HepG2 (cell line): ENCODE results near the gene PRDX2. TPM values are rescaled to one million over a fixed set of nuclear protein-coding genes. Genes with fewer than 3 reads are reported as not detected.

ENCODE experiments used
- DMAP1 ChIP-seq: IDR thresholded peaks from 2 replicates; pipeline ENCODE4 v1.6.1; 2016
- HOXA9 ChIP-seq: sonication (generic); formaldehyde crosslinking; IDR thresholded peaks from 2 replicates; pipeline ENCODE4 v1.8.1; 2022; ENCODE audit warnings: missing genetic modification reagents, mild to moderate bottlenecking, moderate library complexity, borderline replicate concordance
- NR2C2 ChIP-seq: sonication (generic); formaldehyde crosslinking; IDR thresholded peaks from 2 replicates; pipeline ENCODE4 v1.4.0; 2020; ENCODE audit warnings: missing genetic modification reagents, mild to moderate bottlenecking, moderate library complexity, borderline replicate concordance
- PCBP2 ChIP-seq: fragments of 200-400 bp; formaldehyde crosslinking; optimal IDR thresholded peaks from 2 replicates; pipeline ENCODE3; 2018; ENCODE audit warnings: low read length, low read depth; ENCODE audit not compliant: poor library complexity, severe bottlenecking
- SATB2 ChIP-seq: sonication (generic); formaldehyde crosslinking; IDR thresholded peaks from 2 replicates; pipeline ENCODE4 v1.5.0; 2020; ENCODE audit warnings: missing genetic modification reagents
- SUZ12 ChIP-seq: fragments of 150-350 bp; IDR thresholded peaks from 2 replicates; pipeline ENCODE4 v1.6.1; 2014; ENCODE audit warnings: low read depth, low read length
- SYNCRIP ChIP-seq: fragments of 200-400 bp; formaldehyde crosslinking; IDR thresholded peaks from 2 replicates; pipeline ENCODE4 v1.6.1; 2018; ENCODE audit warnings: mild to moderate bottlenecking, low read depth, low read length; ENCODE audit not compliant: insufficient read depth
- ZNF12 ChIP-seq: sonication (generic); formaldehyde crosslinking; IDR thresholded peaks from 2 replicates; pipeline ENCODE4 v1.5.0; 2020; ENCODE audit warnings: missing genetic modification reagents
- polyA plus RNA-seq, 8 experiments: library from polyadenylated mRNA; depleted of rRNA in 3 of 8; stranded (reverse) in 7 of 8; unstranded in 1 of 8; fragments of >200 nt; fragmentation: Illumina TruSeq in 4 of 8; extraction: Trizol in 4 of 8; gene quantifications; 2 replicates each; pipeline versions ENCODE4 v1.2.1 to v1.2.3, GENCODE V29; 2011 to 2016; ENCODE audit warnings: low read depth in 4 of 8, missing spikeins in 1 of 8, mixed read lengths in 1 of 8; ENCODE audit not compliant: insufficient read depth in 1 of 8
- total RNA-seq, 5 experiments: library from RNA; depleted of rRNA; stranded (reverse); fragments of >200 nt; fragmentation: Illumina TruSeq; extraction: Trizol; gene quantifications; 2 replicates each; pipeline ENCODE4 v1.2.3, GENCODE V29; 2016; ENCODE audit warnings: low read depth in 1 of 5
- TF ChIP-seq, protein P1 (sequence below): sonication (generic); formaldehyde crosslinking; IDR thresholded peaks from 2 replicates; pipeline ENCODE4 v1.5.1; 2020; ENCODE audit warnings: mild to moderate bottlenecking, missing genetic modification reagents, moderate library complexity
- TF ChIP-seq, protein P2 (sequence below): IDR thresholded peaks from 2 replicates; pipeline ENCODE4 v1.6.1; 2016; ENCODE audit warnings: missing compliant biosample characterization, missing genetic modification reagents, borderline replicate concordance
- TF ChIP-seq, protein P3 (sequence below): sonication (generic); formaldehyde crosslinking; IDR thresholded peaks from 2 replicates; pipeline ENCODE4 v1.4.0; 2020; ENCODE audit warnings: missing genetic modification reagents
- TF ChIP-seq, protein P4 (sequence below): sonication (generic); formaldehyde crosslinking; IDR thresholded peaks from 2 replicates; pipeline ENCODE4 v1.5.0; 2020; ENCODE audit warnings: missing genetic modification reagents
- TF ChIP-seq, protein P5 (sequence below): sonication (generic); formaldehyde crosslinking; IDR thresholded peaks from 2 replicates; pipeline ENCODE4 v1.5.1; 2020; ENCODE audit warnings: mild to moderate bottlenecking, missing genetic modification reagents, borderline replicate concordance

The PRDX2 gene
- total and polyA plus RNA-seq, 2 of the 13 experiments (the other 11 are each of a cell fraction or from before 2014, with no cell fraction given) = 218 to 381 TPM

DNA sequence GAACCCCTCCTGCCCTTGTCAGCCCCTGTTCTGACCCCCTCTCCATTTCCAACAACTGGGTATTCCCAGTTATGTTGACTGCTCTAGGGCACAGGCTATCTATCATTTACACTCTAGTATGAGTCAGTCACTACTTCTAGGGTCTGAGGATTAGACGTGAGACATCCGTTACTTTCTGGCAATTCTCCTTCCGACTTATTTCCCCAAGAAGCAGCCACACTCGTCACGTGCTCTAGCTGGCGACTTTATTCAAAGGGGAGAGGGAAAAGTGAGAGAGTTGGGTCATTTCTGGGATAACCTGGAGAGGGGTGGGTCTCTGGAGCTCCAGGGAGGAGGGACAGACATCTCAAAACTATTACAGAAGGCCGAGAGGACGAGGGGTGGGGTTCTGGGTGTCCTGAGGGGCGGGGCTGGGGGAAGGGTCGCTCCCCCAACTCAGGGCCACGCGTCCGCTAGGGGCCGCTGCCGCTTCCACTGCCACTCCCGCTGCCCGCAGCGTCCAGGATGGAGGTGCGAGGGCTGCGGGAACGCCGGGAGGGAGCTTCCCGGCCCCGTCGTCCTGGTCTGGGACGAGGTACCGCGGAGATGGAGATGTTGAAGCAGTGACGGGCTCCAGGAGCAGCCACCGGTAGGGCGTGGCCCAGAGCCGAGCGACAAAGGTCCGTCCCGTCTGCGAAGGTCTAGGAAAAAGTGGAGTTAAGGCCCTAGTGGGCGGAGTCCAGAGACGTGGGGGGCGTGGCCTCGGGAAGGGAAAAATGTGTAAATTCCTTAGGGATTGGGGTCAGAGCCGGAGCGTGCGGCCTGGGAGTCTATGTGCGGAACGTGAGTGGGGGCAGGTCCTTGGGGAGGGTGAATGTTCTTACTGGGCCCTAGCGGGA, 23.9 kb upstream of the PRDX2 start (continued):
- TF ChIP-seq, protein P1, sequence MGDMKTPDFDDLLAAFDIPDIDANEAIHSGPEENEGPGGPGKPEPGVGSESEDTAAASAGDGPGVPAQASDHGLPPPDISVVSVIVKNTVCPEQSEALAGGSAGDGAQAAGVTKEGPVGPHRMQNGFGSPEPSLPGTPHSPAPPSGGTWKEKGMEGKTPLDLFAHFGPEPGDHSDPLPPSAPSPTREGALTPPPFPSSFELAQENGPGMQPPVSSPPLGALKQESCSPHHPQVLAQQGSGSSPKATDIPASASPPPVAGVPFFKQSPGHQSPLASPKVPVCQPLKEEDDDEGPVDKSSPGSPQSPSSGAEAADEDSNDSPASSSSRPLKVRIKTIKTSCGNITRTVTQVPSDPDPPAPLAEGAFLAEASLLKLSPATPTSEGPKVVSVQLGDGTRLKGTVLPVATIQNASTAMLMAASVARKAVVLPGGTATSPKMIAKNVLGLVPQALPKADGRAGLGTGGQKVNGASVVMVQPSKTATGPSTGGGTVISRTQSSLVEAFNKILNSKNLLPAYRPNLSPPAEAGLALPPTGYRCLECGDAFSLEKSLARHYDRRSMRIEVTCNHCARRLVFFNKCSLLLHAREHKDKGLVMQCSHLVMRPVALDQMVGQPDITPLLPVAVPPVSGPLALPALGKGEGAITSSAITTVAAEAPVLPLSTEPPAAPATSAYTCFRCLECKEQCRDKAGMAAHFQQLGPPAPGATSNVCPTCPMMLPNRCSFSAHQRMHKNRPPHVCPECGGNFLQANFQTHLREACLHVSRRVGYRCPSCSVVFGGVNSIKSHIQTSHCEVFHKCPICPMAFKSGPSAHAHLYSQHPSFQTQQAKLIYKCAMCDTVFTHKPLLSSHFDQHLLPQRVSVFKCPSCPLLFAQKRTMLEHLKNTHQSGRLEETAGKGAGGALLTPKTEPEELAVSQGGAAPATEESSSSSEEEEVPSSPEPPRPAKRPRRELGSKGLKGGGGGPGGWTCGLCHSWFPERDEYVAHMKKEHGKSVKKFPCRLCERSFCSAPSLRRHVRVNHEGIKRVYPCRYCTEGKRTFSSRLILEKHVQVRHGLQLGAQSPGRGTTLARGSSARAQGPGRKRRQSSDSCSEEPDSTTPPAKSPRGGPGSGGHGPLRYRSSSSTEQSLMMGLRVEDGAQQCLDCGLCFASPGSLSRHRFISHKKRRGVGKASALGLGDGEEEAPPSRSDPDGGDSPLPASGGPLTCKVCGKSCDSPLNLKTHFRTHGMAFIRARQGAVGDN (CRISPR knock-in tag) = peak; percentile 76
- TF ChIP-seq, protein P2, sequence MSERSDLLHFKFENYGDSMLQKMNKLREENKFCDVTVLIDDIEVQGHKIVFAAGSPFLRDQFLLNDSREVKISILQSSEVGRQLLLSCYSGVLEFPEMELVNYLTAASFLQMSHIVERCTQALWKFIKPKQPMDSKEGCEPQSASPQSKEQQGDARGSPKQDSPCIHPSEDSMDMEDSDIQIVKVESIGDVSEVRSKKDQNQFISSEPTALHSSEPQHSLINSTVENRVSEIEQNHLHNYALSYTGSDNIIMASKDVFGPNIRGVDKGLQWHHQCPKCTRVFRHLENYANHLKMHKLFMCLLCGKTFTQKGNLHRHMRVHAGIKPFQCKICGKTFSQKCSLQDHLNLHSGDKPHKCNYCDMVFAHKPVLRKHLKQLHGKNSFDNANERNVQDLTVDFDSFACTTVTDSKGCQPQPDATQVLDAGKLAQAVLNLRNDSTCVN (CRISPR knock-in tag) = no peak
- TF ChIP-seq, protein P3, sequence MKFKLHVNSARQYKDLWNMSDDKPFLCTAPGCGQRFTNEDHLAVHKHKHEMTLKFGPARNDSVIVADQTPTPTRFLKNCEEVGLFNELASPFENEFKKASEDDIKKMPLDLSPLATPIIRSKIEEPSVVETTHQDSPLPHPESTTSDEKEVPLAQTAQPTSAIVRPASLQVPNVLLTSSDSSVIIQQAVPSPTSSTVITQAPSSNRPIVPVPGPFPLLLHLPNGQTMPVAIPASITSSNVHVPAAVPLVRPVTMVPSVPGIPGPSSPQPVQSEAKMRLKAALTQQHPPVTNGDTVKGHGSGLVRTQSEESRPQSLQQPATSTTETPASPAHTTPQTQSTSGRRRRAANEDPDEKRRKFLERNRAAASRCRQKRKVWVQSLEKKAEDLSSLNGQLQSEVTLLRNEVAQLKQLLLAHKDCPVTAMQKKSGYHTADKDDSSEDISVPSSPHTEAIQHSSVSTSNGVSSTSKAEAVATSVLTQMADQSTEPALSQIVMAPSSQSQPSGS (CRISPR knock-in tag) = no peak
- TF ChIP-seq SUZ12 = no peak
- no peak for TF ChIP-seq NR2C2 (CRISPR knock-in tag)
- TF ChIP-seq, protein P4, sequence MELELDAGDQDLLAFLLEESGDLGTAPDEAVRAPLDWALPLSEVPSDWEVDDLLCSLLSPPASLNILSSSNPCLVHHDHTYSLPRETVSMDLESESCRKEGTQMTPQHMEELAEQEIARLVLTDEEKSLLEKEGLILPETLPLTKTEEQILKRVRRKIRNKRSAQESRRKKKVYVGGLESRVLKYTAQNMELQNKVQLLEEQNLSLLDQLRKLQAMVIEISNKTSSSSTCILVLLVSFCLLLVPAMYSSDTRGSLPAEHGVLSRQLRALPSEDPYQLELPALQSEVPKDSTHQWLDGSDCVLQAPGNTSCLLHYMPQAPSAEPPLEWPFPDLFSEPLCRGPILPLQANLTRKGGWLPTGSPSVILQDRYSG = no peak
- TF ChIP-seq HOXA9 = no peak
- no peak for TF ChIP-seq SYNCRIP
- TF ChIP-seq DMAP1 = no peak
- no peak for TF ChIP-seq SATB2 (CRISPR knock-in tag)
- TF ChIP-seq, protein P5, sequence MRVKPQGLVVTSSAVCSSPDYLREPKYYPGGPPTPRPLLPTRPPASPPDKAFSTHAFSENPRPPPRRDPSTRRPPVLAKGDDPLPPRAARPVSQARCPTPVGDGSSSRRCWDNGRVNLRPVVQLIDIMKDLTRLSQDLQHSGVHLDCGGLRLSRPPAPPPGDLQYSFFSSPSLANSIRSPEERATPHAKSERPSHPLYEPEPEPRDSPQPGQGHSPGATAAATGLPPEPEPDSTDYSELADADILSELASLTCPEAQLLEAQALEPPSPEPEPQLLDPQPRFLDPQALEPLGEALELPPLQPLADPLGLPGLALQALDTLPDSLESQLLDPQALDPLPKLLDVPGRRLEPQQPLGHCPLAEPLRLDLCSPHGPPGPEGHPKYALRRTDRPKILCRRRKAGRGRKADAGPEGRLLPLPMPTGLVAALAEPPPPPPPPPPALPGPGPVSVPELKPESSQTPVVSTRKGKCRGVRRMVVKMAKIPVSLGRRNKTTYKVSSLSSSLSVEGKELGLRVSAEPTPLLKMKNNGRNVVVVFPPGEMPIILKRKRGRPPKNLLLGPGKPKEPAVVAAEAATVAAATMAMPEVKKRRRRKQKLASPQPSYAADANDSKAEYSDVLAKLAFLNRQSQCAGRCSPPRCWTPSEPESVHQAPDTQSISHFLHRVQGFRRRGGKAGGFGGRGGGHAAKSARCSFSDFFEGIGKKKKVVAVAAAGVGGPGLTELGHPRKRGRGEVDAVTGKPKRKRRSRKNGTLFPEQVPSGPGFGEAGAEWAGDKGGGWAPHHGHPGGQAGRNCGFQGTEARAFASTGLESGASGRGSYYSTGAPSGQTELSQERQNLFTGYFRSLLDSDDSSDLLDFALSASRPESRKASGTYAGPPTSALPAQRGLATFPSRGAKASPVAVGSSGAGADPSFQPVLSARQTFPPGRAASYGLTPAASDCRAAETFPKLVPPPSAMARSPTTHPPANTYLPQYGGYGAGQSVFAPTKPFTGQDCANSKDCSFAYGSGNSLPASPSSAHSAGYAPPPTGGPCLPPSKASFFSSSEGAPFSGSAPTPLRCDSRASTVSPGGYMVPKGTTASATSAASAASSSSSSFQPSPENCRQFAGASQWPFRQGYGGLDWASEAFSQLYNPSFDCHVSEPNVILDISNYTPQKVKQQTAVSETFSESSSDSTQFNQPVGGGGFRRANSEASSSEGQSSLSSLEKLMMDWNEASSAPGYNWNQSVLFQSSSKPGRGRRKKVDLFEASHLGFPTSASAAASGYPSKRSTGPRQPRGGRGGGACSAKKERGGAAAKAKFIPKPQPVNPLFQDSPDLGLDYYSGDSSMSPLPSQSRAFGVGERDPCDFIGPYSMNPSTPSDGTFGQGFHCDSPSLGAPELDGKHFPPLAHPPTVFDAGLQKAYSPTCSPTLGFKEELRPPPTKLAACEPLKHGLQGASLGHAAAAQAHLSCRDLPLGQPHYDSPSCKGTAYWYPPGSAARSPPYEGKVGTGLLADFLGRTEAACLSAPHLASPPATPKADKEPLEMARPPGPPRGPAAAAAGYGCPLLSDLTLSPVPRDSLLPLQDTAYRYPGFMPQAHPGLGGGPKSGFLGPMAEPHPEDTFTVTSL (CRISPR knock-in tag) = no peak
- no peak for TF ChIP-seq PCBP2
- no peak for TF ChIP-seq ZNF12 (CRISPR knock-in tag)
